ENCODE data around the gene ZMIZ1.
"Not testable (repeated sequence)": the region's sequence is repeated elsewhere in the genome, so short reads cannot be mapped to it uniquely, and the experiment has no call there.

ZMIZ1 gene

GRCh38 chr10:79279047-79279446 is 210.3 kb downstream of the ZMIZ1 start:
- DNase-seq (ENCODE audit: low read depth in 3 of 3, low spot score in 1 of 3): not testable (repeated sequence)

- DNase-seq (ENCODE audit: low read depth in 3 of 3, low spot score in 1 of 3): no peak
These were observed 212.2 kb downstream of the ZMIZ1 start for GRCh38 chr10:79280956-79281355.

GRCh38 chr10:79282388-79282787 is 213.6 kb downstream of the ZMIZ1 start:
- no peak for DNase-seq (ENCODE audit: low read depth in 3 of 3, low spot score in 1 of 3)

GRCh38 chr10:79283616-79284015 is 214.8 kb downstream of the ZMIZ1 start:
- no peak for DNase-seq (ENCODE audit: low read depth in 3 of 3, low spot score in 1 of 3)

- DNase-seq (ENCODE audit: low read depth in 3 of 3, low spot score in 1 of 3): no peak
These were observed 215.5 kb downstream of the ZMIZ1 start for GRCh38 chr10:79284158-79284871.

- no peak for DNase-seq (ENCODE audit: low read depth in 3 of 3, low spot score in 1 of 3)
These were observed 216.8 kb downstream of the ZMIZ1 start for GRCh38 chr10:79285315-79286197.

GRCh38 chr10:79286318-79286951 is 217.7 kb downstream of the ZMIZ1 start:
- peak; percentile 59 to 70 (median 60) for DNase-seq (ENCODE audit: low read depth in 3 of 3, low spot score in 1 of 3)

GRCh38 chr10:79287973-79288723 is 219.4 kb downstream of the ZMIZ1 start:
- DNase-seq (ENCODE audit: low read depth in 3 of 3, low spot score in 1 of 3): no peak

- no peak for DNase-seq (ENCODE audit: low read depth in 3 of 3, low spot score in 1 of 3)
These were observed 221.0 kb downstream of the ZMIZ1 start for GRCh38 chr10:79289801-79290200.

GRCh38 chr10:79292026-79292766 is 223.4 kb downstream of the ZMIZ1 start:
- DNase-seq (ENCODE audit: low read depth in 3 of 3, low spot score in 1 of 3): no peak

- peak in 1 of 3 donors; percentile 27 for DNase-seq (ENCODE audit: low read depth in 3 of 3, low spot score in 1 of 3)
These were observed 224.4 kb downstream of the ZMIZ1 start for GRCh38 chr10:79292891-79293746.

- DNase-seq (ENCODE audit: low read depth in 3 of 3, low spot score in 1 of 3): no peak
These were observed 225.2 kb downstream of the ZMIZ1 start for GRCh38 chr10:79293841-79294581.

- no peak for DNase-seq (ENCODE audit: low read depth in 3 of 3, low spot score in 1 of 3)
These were observed 226.8 kb downstream of the ZMIZ1 start for GRCh38 chr10:79295563-79295962.

- no peak for DNase-seq (ENCODE audit: low read depth in 3 of 3, low spot score in 1 of 3)
These were observed 227.7 kb downstream of the ZMIZ1 start for GRCh38 chr10:79296431-79296830.

GRCh38 chr10:79298403-79299244 is 229.9 kb downstream of the ZMIZ1 start:
- no peak for DNase-seq (ENCODE audit: low read depth in 3 of 3, low spot score in 1 of 3)

GRCh38 chr10:79299397-79300241 is 230.9 kb downstream of the ZMIZ1 start:
- DNase-seq (ENCODE audit: low read depth in 3 of 3, low spot score in 1 of 3): no peak

- DNase-seq (ENCODE audit: low read depth in 3 of 3, low spot score in 1 of 3): no peak
These were observed 231.9 kb downstream of the ZMIZ1 start for GRCh38 chr10:79300711-79301110.
